ENCODE data around the gene VPS13A.

GRCh38 chr9:77440057-77440456 is 262.7 kb downstream of the VPS13A start:
- TF ChIP-seq ZFX (IDR thresholded peaks at IDR 0.05; ENCODE audit: borderline replicate concordance) (no peak), CTCF (IDR thresholded peaks at IDR 0.05) (no peak)
